ENCODE measurements around the gene CDC42BPB.

Gene CDC42BPB

DNA sequence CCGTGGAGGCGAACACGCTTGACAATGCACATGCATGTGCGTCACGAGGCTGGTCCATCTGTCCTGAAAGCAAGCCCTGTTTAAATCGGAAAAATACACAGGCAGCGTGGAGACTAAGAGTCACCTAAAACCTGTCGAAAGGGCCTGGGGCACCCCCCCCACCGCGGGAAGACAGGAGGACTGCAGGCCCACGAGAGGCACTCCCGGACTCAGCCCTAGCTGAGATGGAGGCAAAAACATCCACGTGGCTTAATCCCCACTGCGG lies 54.1 kb downstream of the CDC42BPB start:
- peak overlapping the region; percentile 29; the same call in 1 of the 2 replicates for H3K27ac ChIP-seq
- TF ChIP-seq, protein P1, sequence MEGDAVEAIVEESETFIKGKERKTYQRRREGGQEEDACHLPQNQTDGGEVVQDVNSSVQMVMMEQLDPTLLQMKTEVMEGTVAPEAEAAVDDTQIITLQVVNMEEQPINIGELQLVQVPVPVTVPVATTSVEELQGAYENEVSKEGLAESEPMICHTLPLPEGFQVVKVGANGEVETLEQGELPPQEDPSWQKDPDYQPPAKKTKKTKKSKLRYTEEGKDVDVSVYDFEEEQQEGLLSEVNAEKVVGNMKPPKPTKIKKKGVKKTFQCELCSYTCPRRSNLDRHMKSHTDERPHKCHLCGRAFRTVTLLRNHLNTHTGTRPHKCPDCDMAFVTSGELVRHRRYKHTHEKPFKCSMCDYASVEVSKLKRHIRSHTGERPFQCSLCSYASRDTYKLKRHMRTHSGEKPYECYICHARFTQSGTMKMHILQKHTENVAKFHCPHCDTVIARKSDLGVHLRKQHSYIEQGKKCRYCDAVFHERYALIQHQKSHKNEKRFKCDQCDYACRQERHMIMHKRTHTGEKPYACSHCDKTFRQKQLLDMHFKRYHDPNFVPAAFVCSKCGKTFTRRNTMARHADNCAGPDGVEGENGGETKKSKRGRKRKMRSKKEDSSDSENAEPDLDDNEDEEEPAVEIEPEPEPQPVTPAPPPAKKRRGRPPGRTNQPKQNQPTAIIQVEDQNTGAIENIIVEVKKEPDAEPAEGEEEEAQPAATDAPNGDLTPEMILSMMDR (conservative IDR thresholded peaks at IDR 0.05; ENCODE audit: low read depth), result no peak
- CTCF ChIA-PET, result interaction anchor here (1.7 kb wide), 1 partner anchor 8 kb away, joined by 4 read pairs; no protein-coding TSS in a partner anchor
- POLR2A ChIA-PET (ENCODE audit: low non-redundant PET), result no interaction called here
- no peak for DNase-seq (ENCODE audit: low spot score)

DNA sequence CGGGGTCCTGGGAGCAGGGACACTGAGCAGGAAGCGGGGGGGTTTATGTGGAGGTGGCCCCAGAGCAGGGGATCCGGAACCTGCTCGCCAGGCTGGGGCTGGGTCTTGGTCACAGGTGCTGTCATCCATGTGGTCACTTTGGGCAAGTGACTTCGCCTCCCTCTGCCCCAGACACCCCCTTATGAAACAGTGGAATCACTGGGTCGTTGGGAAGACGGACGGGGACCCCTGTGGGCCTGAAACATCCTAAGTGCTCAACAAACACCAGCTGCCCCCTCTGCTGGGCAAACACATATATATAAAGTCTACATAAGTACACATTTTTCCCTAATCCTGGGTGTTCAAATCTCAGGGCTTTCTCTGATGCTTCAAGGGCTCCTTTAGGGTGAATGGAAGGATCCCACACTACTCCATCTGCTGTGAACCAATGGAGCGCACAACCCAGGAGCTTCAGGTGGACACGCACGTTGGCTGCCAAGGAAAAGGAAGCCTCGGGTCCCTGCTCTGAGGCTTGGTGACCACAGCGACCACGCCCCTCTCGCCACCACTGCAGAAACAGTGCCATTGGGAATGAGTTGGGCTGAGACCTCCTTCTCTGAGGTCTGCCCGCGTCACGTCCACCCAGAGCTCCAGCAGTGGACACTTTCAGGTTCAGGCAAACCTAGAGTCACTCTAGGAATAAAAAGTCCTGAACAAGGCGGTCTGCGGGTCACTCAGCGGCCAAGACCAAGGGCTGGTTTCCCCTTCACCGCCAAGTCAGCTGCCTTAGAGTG lies 54.6 kb downstream of the CDC42BPB start:
- TF ChIP-seq, protein P1 (conservative IDR thresholded peaks at IDR 0.05; ENCODE audit: low read depth), result no peak
- DNase-seq (ENCODE audit: low spot score), result no peak
- peak overlapping the region; percentile 29 for H3K27ac ChIP-seq
- ChIA-PET POLR2A (ENCODE audit: low non-redundant PET) (no interaction called here), CTCF (interaction anchor here (1.7 kb wide), 1 partner anchor 8 kb away, joined by 4 read pairs; no protein-coding TSS in a partner anchor)

DNA sequence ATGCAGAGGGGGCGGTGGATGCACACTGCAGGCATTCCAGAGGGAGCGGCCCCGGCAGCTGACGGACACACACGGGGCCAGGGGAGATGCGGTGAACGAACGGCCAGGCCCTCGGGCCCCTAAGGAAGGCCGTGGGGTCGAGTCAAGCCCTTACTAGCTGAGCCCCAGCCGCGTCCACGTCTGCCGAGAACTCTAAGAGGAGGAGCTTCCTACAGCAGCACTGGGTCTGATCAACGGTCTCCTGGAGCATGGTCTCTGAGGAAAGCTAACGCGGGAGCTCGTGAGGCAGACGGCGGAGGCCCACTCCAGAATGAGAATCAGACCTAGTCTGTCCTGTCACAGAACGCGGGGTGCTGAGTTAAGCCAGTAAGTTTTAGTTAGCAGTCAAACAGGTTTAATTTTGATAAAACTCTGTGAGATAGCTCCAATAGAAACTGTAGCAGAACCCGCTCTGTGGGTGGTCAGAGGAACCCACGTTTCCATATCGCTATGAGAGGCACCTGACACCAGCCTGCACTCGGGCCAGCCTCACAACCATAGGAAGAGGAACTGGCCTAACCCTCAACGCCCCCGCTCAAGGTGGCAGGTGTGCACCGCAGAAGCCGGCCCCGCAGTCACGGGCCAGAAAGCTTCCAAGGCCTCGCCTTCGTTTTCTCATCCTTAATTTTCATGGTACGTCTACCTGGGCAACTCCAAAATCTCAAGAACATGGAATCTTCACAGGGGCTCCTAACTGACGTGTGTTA lies 55.5 kb downstream of the CDC42BPB start:
- TF ChIP-seq, protein P1 (conservative IDR thresholded peaks at IDR 0.05; ENCODE audit: low read depth), result no peak
- ChIA-PET CTCF (interaction anchor here (0.6 to 1.7 kb wide), 3 partner anchors 9 to 78 kb away, joined by 3 to 4 read pairs (median 4); no protein-coding TSS in a partner anchor), POLR2A (ENCODE audit: low non-redundant PET) (no interaction called here)
- H3K27ac ChIP-seq, result peak overlapping the region; percentile 29; the same call in 1 of the 2 replicates
- DNase-seq (ENCODE audit: low spot score), result no peak

DNA sequence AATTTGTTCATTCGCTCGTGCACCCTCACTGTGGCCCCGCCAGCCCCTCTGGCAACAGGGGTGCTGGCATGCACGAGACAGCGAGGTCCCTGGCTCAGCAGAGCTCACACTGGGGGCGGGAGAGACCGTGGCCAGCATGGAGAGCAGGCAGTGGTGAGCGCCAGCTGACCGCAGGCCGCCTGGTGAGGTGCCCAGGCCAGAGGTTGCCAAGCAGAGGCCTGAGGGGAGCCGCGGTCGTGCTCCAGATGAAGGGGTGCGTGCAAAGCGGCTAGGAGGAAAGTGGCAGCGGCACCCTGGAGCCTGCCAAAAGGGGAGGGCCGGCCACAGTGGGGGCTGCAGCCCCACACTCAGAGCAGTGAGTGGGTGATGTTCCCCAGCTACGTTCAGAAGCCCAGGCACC lies 56.1 kb downstream of the CDC42BPB start:
- DNase-seq (ENCODE audit: low spot score), result no peak
- TF ChIP-seq, protein P1 (conservative IDR thresholded peaks at IDR 0.05; ENCODE audit: low read depth), result no peak
- CTCF ChIA-PET, result no interaction called here
- POLR2A ChIA-PET (ENCODE audit: low non-redundant PET), result no interaction called here
- 0 out of 2 replicates have a peak overlapping the region, but pooled peaks have one; percentile 10 for H3K27ac ChIP-seq

DNA sequence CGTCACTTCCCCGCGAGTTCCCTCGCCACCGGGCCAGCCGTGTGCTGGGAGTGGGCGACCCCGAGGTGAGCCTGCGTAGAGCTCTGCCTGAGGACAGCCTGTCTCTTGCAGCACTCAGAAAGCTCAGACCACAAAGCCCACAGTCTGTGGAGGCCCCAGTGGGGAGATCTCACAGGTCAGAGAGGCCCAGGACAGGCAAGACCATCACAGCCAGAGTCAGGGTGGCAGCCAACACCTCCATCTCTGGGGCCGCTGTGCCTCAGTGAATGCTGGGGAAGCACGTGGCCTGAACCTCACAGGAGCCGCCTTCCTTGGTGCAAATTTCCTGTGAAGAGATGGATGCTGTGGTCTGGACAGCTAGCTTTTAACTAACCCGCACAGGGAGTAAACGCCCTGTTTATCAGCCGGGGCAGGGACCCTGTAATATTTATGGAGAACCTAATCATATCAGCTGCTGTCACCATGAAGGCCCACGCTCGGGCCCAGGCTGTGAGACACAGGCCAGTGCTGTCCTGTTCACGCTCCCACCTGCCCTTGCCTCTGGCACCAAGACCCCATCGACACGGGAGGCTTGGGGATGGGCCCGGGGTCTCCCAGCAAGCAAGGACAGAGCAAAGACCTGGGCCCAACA lies 56.9 kb downstream of the CDC42BPB start:
- ChIA-PET CTCF (interaction anchor here (0.8 kb wide), 1 partner anchor 31 kb away, joined by 4 read pairs; no protein-coding TSS in a partner anchor), POLR2A (ENCODE audit: low non-redundant PET) (no interaction called here)
- TF ChIP-seq, protein P1 (conservative IDR thresholded peaks at IDR 0.05; ENCODE audit: low read depth), result no peak

DNA sequence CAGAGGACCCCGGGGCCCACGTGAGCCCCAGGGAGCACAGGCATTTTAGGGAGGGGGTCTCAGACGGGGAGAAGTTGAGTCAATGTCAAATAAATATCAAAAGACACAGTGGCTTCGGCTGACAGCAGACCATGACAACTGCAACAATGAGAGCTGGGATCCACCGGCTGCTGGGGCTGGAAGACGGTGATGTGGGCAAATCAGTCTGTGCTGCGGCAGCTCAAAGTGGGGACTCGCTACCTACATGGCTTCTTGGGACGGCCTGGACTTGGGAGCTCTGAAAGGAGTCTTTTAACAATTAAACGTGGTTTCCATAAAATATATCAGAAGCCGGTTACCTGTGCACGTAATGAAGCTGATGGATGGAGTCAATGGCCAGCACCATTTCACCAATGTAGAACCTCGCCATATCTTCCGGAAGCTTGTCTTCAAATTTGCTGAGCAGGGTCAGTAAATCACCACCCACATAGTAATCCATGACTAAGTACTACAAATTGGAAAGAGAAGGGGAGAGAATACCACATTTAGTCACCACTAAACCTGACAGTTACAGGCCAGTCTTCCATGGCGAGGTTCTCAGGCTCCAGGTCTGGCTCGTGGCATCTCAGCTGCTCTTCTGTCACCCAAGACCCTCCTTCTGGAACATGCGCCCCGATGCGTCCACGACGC lies 58.0 kb downstream of the CDC42BPB start:
- H3K27ac ChIP-seq, result no peak overlapping the region
- TF ChIP-seq, protein P1 (conservative IDR thresholded peaks at IDR 0.05; ENCODE audit: low read depth), result no peak
- DNase-seq (ENCODE audit: low spot score), result no peak
- CTCF ChIA-PET, result interaction anchor here (0.8 kb wide), 1 partner anchor 33 kb away, joined by 4 read pairs; no protein-coding TSS in a partner anchor
- POLR2A ChIA-PET (ENCODE audit: low non-redundant PET), result no interaction called here

More for the DNA sequence above, 56.9 kb downstream of the CDC42BPB start:
- H3K27ac ChIP-seq, result peak overlapping the region; percentile 10; the same call in 1 of the 2 replicates
- DNase-seq (ENCODE audit: low spot score), result no peak
